ENCODE results near the gene DEDD. TPM values are rescaled to one million over a fixed set of nuclear protein-coding genes. Genes with fewer than 3 reads are reported as not detected.

Gene DEDD
- polyA plus RNA-seq, 4 donors: 22.7 to 31.8 (median 24.6) TPM

- 78 to 87% (median 85%) methylated on average over 10 of the region's 10 CpGs for WGBS, 3 donors
- DNase-seq (no peak), FAIRE-seq (no peak)
- Histone ChIP-seq H3K27ac (ENCODE audit: low read depth in 1 of 3, low read length in 2 of 3) (peak overlapping the region in 1 of 3 donors; percentile 93), H3K9me3 (ENCODE audit: control insufficient read depth in 2 of 2, insufficient read depth in 1 of 2, low read depth in 1 of 2, low read length in 1 of 2) (no peaks in the 10 kb centered on the region), H3K27me3 (ENCODE audit: control insufficient read depth in 3 of 3, insufficient read depth in 3 of 3, low read length in 3 of 3) (no peaks in the 10 kb centered on the region), H3K4me3 (ENCODE audit: low read depth in 1 of 3, low read length in 3 of 3) (peak overlapping the region in 1 of 3 donors; percentile 65), H3K36me3 (ENCODE audit: control insufficient read depth in 3 of 3, insufficient read depth in 2 of 3, low read depth in 1 of 3, low read length in 3 of 3) (peaks cover 6 to 40% (median 10%) of the 10 kb centered on the region in 3 donors), H3K4me1 (ENCODE audit: control insufficient read depth in 3 of 3, insufficient read depth in 2 of 3, low read depth in 1 of 3, low read length in 2 of 3) (peaks cover 0 to 7% (median 3%) of the 10 kb centered on the region in 3 donors)
Observed at GRCh38 chr1:161175771-161176453, 43.4 kb upstream of the DEDD start.

GRCh38 chr1:161174911-161175310 lies 42.4 kb upstream of the DEDD start:
- DNase-seq (no peak), FAIRE-seq (no peak)
- Histone ChIP-seq H3K9me3 (ENCODE audit: control insufficient read depth in 2 of 2, insufficient read depth in 1 of 2, low read depth in 1 of 2, low read length in 1 of 2) (no peaks in the 10 kb centered on the region), H3K27me3 (ENCODE audit: control insufficient read depth in 3 of 3, insufficient read depth in 3 of 3, low read length in 3 of 3) (no peaks in the 10 kb centered on the region), H3K27ac (ENCODE audit: low read depth in 1 of 3, low read length in 2 of 3) (peak overlapping the region in 1 of 3 donors; percentile 77), H3K4me1 (ENCODE audit: control insufficient read depth in 3 of 3, insufficient read depth in 2 of 3, low read depth in 1 of 3, low read length in 2 of 3) (peaks cover 0 to 7% (median 3%) of the 10 kb centered on the region in 3 donors), H3K4me3 (ENCODE audit: low read depth in 1 of 3, low read length in 3 of 3) (no peak overlapping the region), H3K36me3 (ENCODE audit: control insufficient read depth in 3 of 3, insufficient read depth in 2 of 3, low read depth in 1 of 3, low read length in 3 of 3) (peaks cover 6 to 48% (median 10%) of the 10 kb centered on the region in 3 donors)
- WGBS, 3 donors: 96 to 98% (median 97%) methylated on average over 11 of the region's 11 CpGs

- DNase-seq (no peak), FAIRE-seq (no peak)
- WGBS, 3 donors: 94 to 96% (median 96%) methylated on average over 11 of the region's 11 CpGs
- Histone ChIP-seq H3K4me1 (ENCODE audit: control insufficient read depth in 3 of 3, insufficient read depth in 2 of 3, low read depth in 1 of 3, low read length in 2 of 3) (peaks cover 0 to 7% (median 3%) of the 10 kb centered on the region in 3 donors), H3K4me3 (ENCODE audit: low read depth in 1 of 3, low read length in 3 of 3) (no peak overlapping the region), H3K9me3 (ENCODE audit: control insufficient read depth in 2 of 2, insufficient read depth in 1 of 2, low read depth in 1 of 2, low read length in 1 of 2) (no peaks in the 10 kb centered on the region), H3K27me3 (ENCODE audit: control insufficient read depth in 3 of 3, insufficient read depth in 3 of 3, low read length in 3 of 3) (no peaks in the 10 kb centered on the region), H3K27ac (ENCODE audit: low read depth in 1 of 3, low read length in 2 of 3) (peak overlapping the region in 1 of 3 donors; percentile 16), H3K36me3 (ENCODE audit: control insufficient read depth in 3 of 3, insufficient read depth in 2 of 3, low read depth in 1 of 3, low read length in 3 of 3) (peaks cover 6 to 58% (median 10%) of the 10 kb centered on the region in 3 donors)
Observed at GRCh38 chr1:161173711-161174110, 41.2 kb upstream of the DEDD start.

GRCh38 chr1:161172776-161173376 lies 40.4 kb upstream of the DEDD start:
- FAIRE-seq (no peak), DNase-seq (no peak)
- no peaks in the 10 kb centered on the region for H3K9me3 ChIP-seq (ENCODE audit: control insufficient read depth in 2 of 2, insufficient read depth in 1 of 2, low read depth in 1 of 2, low read length in 1 of 2)
- no peak overlapping the region for H3K4me3 ChIP-seq (ENCODE audit: low read depth in 1 of 3, low read length in 3 of 3)
- peaks cover 0 to 7% (median 3%) of the 10 kb centered on the region in 3 donors for H3K4me1 ChIP-seq (ENCODE audit: control insufficient read depth in 3 of 3, insufficient read depth in 2 of 3, low read depth in 1 of 3, low read length in 2 of 3)
- H3K36me3 ChIP-seq (ENCODE audit: control insufficient read depth in 3 of 3, insufficient read depth in 2 of 3, low read depth in 1 of 3, low read length in 3 of 3): peaks cover 6 to 65% (median 10%) of the 10 kb centered on the region in 3 donors
- H3K27ac ChIP-seq (ENCODE audit: low read depth in 1 of 3, low read length in 2 of 3): peak overlapping the region in 1 of 3 donors; percentile 52
- H3K27me3 ChIP-seq (ENCODE audit: control insufficient read depth in 3 of 3, insufficient read depth in 3 of 3, low read length in 3 of 3): no peaks in the 10 kb centered on the region
- 55 to 67% (median 55%) methylated on average over 4 of the region's 4 CpGs for WGBS, 3 donors

GRCh38 chr1:161172349-161172748 lies 39.9 kb upstream of the DEDD start:
- WGBS, 3 donors: 75 to 95% (median 81%) methylated on average over 1 of the region's 1 CpG
- no peak for DNase-seq
- H3K27me3 ChIP-seq (ENCODE audit: control insufficient read depth in 3 of 3, insufficient read depth in 3 of 3, low read length in 3 of 3): no peaks in the 10 kb centered on the region
- no peak overlapping the region for H3K4me3 ChIP-seq (ENCODE audit: low read depth in 1 of 3, low read length in 3 of 3)
- FAIRE-seq: no peak
- H3K9me3 ChIP-seq (ENCODE audit: control insufficient read depth in 2 of 2, insufficient read depth in 1 of 2, low read depth in 1 of 2, low read length in 1 of 2): no peaks in the 10 kb centered on the region
- peaks cover 0 to 8% (median 3%) of the 10 kb centered on the region in 3 donors for H3K4me1 ChIP-seq (ENCODE audit: control insufficient read depth in 3 of 3, insufficient read depth in 2 of 3, low read depth in 1 of 3, low read length in 2 of 3)
- H3K27ac ChIP-seq (ENCODE audit: low read depth in 1 of 3, low read length in 2 of 3): peak overlapping the region in 1 of 3 donors; percentile 52
- peaks cover 6 to 67% (median 10%) of the 10 kb centered on the region in 3 donors for H3K36me3 ChIP-seq (ENCODE audit: control insufficient read depth in 3 of 3, insufficient read depth in 2 of 3, low read depth in 1 of 3, low read length in 3 of 3)

GRCh38 chr1:161171696-161172095 lies 39.2 kb upstream of the DEDD start:
- Histone ChIP-seq H3K27me3 (ENCODE audit: control insufficient read depth in 3 of 3, insufficient read depth in 3 of 3, low read length in 3 of 3) (no peaks in the 10 kb centered on the region), H3K4me3 (ENCODE audit: low read depth in 1 of 3, low read length in 3 of 3) (no peak overlapping the region), H3K4me1 (ENCODE audit: control insufficient read depth in 3 of 3, insufficient read depth in 2 of 3, low read depth in 1 of 3, low read length in 2 of 3) (peaks cover 0 to 14% (median 6%) of the 10 kb centered on the region in 3 donors), H3K36me3 (ENCODE audit: control insufficient read depth in 3 of 3, insufficient read depth in 2 of 3, low read depth in 1 of 3, low read length in 3 of 3) (peaks cover 6 to 67% (median 10%) of the 10 kb centered on the region in 3 donors), H3K27ac (ENCODE audit: low read depth in 1 of 3, low read length in 2 of 3) (peak overlapping the region in 1 of 3 donors; percentile 6), H3K9me3 (ENCODE audit: control insufficient read depth in 2 of 2, insufficient read depth in 1 of 2, low read depth in 1 of 2, low read length in 1 of 2) (no peaks in the 10 kb centered on the region)
- WGBS, 3 donors: 84 to 92% (median 88%) methylated on average over 12 of the region's 12 CpGs
- no peak for DNase-seq
- FAIRE-seq: no peak

GRCh38 chr1:161171191-161171590 lies 38.7 kb upstream of the DEDD start:
- Histone ChIP-seq H3K36me3 (ENCODE audit: control insufficient read depth in 3 of 3, insufficient read depth in 2 of 3, low read depth in 1 of 3, low read length in 3 of 3) (peaks cover 6 to 67% (median 10%) of the 10 kb centered on the region in 3 donors), H3K4me1 (ENCODE audit: control insufficient read depth in 3 of 3, insufficient read depth in 2 of 3, low read depth in 1 of 3, low read length in 2 of 3) (peaks cover 0 to 10% (median 6%) of the 10 kb centered on the region in 3 donors), H3K27ac (ENCODE audit: low read depth in 1 of 3, low read length in 2 of 3) (no peak overlapping the region), H3K4me3 (ENCODE audit: low read depth in 1 of 3, low read length in 3 of 3) (no peak overlapping the region), H3K27me3 (ENCODE audit: control insufficient read depth in 3 of 3, insufficient read depth in 3 of 3, low read length in 3 of 3) (no peaks in the 10 kb centered on the region), H3K9me3 (ENCODE audit: control insufficient read depth in 2 of 2, insufficient read depth in 1 of 2, low read depth in 1 of 2, low read length in 1 of 2) (no peaks in the 10 kb centered on the region)
- DNase-seq (no peak), FAIRE-seq (no peak)
- 62 to 68% (median 66%) methylated on average over 5 of the region's 5 CpGs for WGBS, 3 donors

- no peak for DNase-seq
- H3K4me1 ChIP-seq (ENCODE audit: control insufficient read depth in 3 of 3, insufficient read depth in 2 of 3, low read depth in 1 of 3, low read length in 2 of 3): peaks cover 2 to 18% (median 6%) of the 10 kb centered on the region in 3 donors
- H3K36me3 ChIP-seq (ENCODE audit: control insufficient read depth in 3 of 3, insufficient read depth in 2 of 3, low read depth in 1 of 3, low read length in 3 of 3): peaks cover 2 to 64% (median 6%) of the 10 kb centered on the region in 3 donors
- H3K27ac ChIP-seq (ENCODE audit: low read depth in 1 of 3, low read length in 2 of 3): no peak overlapping the region
- no peaks in the 10 kb centered on the region for H3K27me3 ChIP-seq (ENCODE audit: control insufficient read depth in 3 of 3, insufficient read depth in 3 of 3, low read length in 3 of 3)
- WGBS, 3 donors: 93 to 97% (median 96%) methylated on average over 9 of the region's 9 CpGs
- no peaks in the 10 kb centered on the region for H3K9me3 ChIP-seq (ENCODE audit: control insufficient read depth in 2 of 2, insufficient read depth in 1 of 2, low read depth in 1 of 2, low read length in 1 of 2)
- no peak overlapping the region for H3K4me3 ChIP-seq (ENCODE audit: low read depth in 1 of 3, low read length in 3 of 3)
- no peak for FAIRE-seq
Observed at GRCh38 chr1:161168906-161169305, 36.4 kb upstream of the DEDD start.

Measured in small intestine (tissue), 7 donors.